ENCODE measurements around the gene MRPS34.

DNA sequence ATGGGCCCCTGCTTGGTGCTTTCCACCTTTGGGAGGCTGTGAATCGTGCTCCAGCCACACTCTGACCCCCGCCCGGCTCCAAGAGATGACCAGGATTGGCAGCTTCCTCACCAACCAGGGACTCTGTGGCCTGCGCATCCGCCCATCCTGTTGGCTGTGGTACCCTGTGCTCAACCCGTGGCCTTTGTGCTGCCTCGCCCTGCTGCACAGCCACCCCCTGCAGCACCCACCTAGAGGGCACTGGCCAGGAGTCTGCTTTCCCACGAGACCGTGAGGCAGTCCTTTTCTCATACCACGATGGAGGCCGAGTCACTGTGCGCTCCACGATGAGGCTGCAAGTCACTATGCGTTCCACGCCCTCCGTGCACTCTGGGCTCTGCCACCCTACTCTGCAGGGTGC is 21.0 kb downstream of the MRPS34 start:
- TF ChIP-seq TAF1 (IDR thresholded peaks at IDR 0.05; ENCODE audit: borderline replicate concordance, insufficient read depth, low read length) (no peak), POLR2AphosphoS5 (IDR thresholded peaks at IDR 0.05; ENCODE audit: low read depth, low read length) (no peak)
